Upper lobe of left lung (tissue), 6 donors: ENCODE data around the gene CD2AP. TPM values are rescaled to one million over a fixed set of nuclear protein-coding genes. Genes with fewer than 3 reads are reported as not detected.

Experiments used
- ATAC-seq, 2 donors: fragments of 200-7000 bp; cut with Tn5 transposase; one replicate each; pipeline ENCODE4 v1.9.1; 2022; ENCODE audit warnings: mild to moderate bottlenecking in 2 of 2, moderate library complexity in 2 of 2; ENCODE audit not compliant: low FRiP score in 2 of 2
- DNase-seq, 2 donors: peaks; one replicate each; pipeline ENCODE4 v3.0.0-alpha.2; 2019 to 2020
- H3K27ac ChIP-seq, 4 donors: fragments of 200-600 bp; sonication (generic); one replicate each; pipeline ENCODE4 v1.5.1; 2016 to 2019
- H3K27me3 ChIP-seq, 4 donors: fragments of 200-600 bp; sonication (generic); one replicate each; pipeline ENCODE4 v1.5.1; 2017 to 2019
- H3K36me3 ChIP-seq, 4 donors: fragments of 200-600 bp; sonication (generic); one replicate each; pipeline ENCODE4 v1.5.1; 2016 to 2019
- H3K4me1 ChIP-seq, 4 donors: fragments of 200-600 bp; sonication (generic); one replicate each; pipeline ENCODE4 v1.5.1; 2018 to 2019
- H3K4me3 ChIP-seq, 4 donors: fragments of 200-600 bp; sonication (generic); one replicate each; pipeline ENCODE4 v1.5.1; 2017 to 2019; ENCODE audit warnings: mild to moderate bottlenecking in 2 of 4, moderate library complexity in 1 of 4
- H3K9me3 ChIP-seq, 4 donors: fragments of 200-600 bp; sonication (generic); one replicate each; pipeline ENCODE4 v1.5.1; 2018 to 2019
- EP300 ChIP-seq, 4 donors: sonication (generic); formaldehyde crosslinking; IDR thresholded peaks; one replicate each; pipeline ENCODE4 v1.5.1; 2017; ENCODE audit warnings: antibody characterized with exemption in 4 of 4, control low read depth in 2 of 4
- POLR2A ChIP-seq, 4 donors: fragments of 450-650 bp; IDR thresholded peaks; one replicate each; pipeline ENCODE4 v1.5.1; 2016 to 2017; ENCODE audit warnings: antibody characterized with exemption in 4 of 4, mild to moderate bottlenecking in 2 of 4
- POLR2AphosphoS5 ChIP-seq, 2 donors: sonication (generic); formaldehyde crosslinking; IDR thresholded peaks; one replicate each; pipeline ENCODE4 v1.5.1; 2017; ENCODE audit warnings: antibody characterized with exemption in 2 of 2
- WGBS, 2 donors: methylation state at CpG; one replicate each; pipeline ENCODE4 v1.1.5; 2017 to 2018; 5-methylcytosine and 5-hydroxymethylcytosine counted together
- total RNA-seq, 6 donors: library from RNA; depleted of rRNA in 4 of 6; stranded (reverse); fragments of >200 nt in 4 of 6; gene quantifications; one replicate each; pipeline versions ENCODE4 v1.1.0 to v1.2.1, GENCODE V29; 2016 to 2021
- TF ChIP-seq, protein P1 (sequence below), 6 experiments: fragments of 450-650 bp in 4 of 6; fragments of 200-600 bp in 2 of 6; sonication (generic) in 2 of 6; IDR thresholded peaks; one replicate each; pipeline ENCODE4 v1.5.1; 2016 to 2019; ENCODE audit warnings: antibody characterized with exemption in 6 of 6
- donor health status: DM: no; HTN: no; CAD: no; lungs with moderate emphysema.
- donor health status: DM: no; HTN: yes; CAD: no; lungs with severe emphysema.

Gene CD2AP
- total RNA-seq, 6 donors from 2014 or later = 22.0 to 86.5 (median 29.3) TPM

DNA sequence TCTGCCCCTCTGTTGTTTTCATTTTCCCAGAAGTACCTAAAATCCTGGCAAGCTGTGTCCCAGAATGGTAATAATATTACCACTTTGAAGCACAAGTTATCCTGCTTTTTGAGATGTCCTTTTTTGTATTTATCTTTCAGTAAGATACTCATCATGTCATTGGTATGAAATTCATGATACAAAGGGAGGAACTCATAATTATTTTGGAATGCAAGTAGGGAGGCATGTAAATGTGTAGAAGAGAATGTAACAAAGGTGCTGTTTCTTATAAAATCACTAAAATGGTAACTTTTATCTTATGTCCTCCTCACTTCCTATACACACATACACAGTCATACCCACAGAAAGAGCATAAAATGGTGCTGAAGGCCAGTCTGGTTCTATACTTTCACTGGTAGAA, 109.9 kb downstream of the CD2AP start:
- TF ChIP-seq POLR2AphosphoS5 (IDR thresholded peaks at IDR 0.05) (no peak), POLR2A (IDR thresholded peaks at IDR 0.05) (no peak), EP300 (IDR thresholded peaks at IDR 0.05) (no peak)
- TF ChIP-seq, protein P1, sequence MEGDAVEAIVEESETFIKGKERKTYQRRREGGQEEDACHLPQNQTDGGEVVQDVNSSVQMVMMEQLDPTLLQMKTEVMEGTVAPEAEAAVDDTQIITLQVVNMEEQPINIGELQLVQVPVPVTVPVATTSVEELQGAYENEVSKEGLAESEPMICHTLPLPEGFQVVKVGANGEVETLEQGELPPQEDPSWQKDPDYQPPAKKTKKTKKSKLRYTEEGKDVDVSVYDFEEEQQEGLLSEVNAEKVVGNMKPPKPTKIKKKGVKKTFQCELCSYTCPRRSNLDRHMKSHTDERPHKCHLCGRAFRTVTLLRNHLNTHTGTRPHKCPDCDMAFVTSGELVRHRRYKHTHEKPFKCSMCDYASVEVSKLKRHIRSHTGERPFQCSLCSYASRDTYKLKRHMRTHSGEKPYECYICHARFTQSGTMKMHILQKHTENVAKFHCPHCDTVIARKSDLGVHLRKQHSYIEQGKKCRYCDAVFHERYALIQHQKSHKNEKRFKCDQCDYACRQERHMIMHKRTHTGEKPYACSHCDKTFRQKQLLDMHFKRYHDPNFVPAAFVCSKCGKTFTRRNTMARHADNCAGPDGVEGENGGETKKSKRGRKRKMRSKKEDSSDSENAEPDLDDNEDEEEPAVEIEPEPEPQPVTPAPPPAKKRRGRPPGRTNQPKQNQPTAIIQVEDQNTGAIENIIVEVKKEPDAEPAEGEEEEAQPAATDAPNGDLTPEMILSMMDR (IDR thresholded peaks at IDR 0.05) = no peak
- ATAC-seq (no peak), DNase-seq (no peak)
- no peak overlapping the region for H3K27ac ChIP-seq
- peaks cover 0 to 4% (median 0%) of the 10 kb centered on the region in 4 donors for H3K4me1 ChIP-seq
- H3K27me3 ChIP-seq = no peaks in the 10 kb centered on the region
- H3K4me3 ChIP-seq = no peak overlapping the region
- H3K9me3 ChIP-seq = no peaks in the 10 kb centered on the region
- H3K36me3 ChIP-seq = peaks cover 0 to 39% (median 2%) of the 10 kb centered on the region in 4 donors

DNA sequence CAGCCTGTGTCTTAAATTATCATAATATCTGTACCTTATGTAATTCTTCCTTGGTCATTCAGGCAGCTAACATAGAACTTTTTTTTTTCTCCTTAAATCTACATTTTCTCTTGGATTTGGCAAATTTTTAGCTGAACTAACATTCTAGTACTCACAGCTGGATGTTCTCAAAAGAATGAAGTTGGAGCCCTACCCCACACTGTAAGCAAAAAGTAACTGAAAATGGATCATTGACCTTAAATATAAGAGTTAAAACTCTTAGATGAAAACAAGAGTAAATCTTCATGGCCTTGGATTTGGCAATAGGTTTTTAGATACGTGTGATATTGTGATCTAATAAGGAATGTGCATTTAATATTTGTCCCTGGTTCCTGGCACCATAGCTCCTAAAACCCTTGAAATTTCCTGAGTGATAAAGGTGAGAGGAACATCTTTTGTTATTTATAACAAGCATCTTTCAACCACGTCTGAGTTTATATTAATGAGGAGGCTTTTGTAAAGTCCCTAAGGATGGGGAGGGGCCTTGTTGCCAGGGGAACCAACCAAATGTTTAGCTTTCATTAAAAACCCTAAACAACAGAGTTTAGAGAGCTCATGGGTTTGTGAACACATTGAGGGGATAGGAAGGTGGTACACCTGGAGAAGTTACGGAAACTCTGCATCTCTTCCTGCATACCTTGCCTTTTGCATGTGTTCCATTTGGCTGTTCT, 114.7 kb downstream of the CD2AP start:
- TF ChIP-seq POLR2A (IDR thresholded peaks at IDR 0.05) = no peak
- TF ChIP-seq, protein P1 (IDR thresholded peaks at IDR 0.05) = no peak
- TF ChIP-seq POLR2AphosphoS5 (IDR thresholded peaks at IDR 0.05) = no peak
- no peak for TF ChIP-seq EP300 (IDR thresholded peaks at IDR 0.05)
- H3K9me3 ChIP-seq = no peaks in the 10 kb centered on the region
- WGBS, 2 donors = 69 to 74% methylated on average over 3 of the region's 3 CpGs
- no peaks in the 10 kb centered on the region for H3K27me3 ChIP-seq
- H3K4me1 ChIP-seq = peaks cover 0 to 4% (median 0%) of the 10 kb centered on the region in 4 donors
- H3K27ac ChIP-seq = no peak overlapping the region
- no peak overlapping the region for H3K4me3 ChIP-seq
- H3K36me3 ChIP-seq = peaks cover 0 to 34% (median 11%) of the 10 kb centered on the region in 4 donors
- ATAC-seq (no peak), DNase-seq (no peak)

DNA sequence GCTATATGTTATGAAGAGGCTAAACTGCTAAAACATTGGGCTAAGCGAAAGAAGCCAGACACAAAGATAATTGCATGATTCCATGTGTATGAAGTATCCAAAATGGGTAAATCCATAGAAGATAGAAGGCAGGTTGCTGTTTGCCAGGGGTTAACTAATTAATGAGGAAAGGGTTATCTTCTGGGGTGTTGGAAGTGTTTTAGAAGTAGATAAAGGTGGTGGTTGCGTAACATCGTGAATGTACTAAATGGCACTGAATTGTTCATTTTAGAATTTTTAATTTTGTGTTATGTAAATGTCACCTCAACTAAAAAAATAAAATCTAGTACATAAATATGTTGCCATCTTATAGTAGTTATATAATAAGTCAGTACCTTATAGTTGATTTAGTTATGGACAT, 116.4 kb downstream of the CD2AP start:
- no peak for DNase-seq
- 95 to 97% methylated on average over 3 of the region's 3 CpGs for WGBS, 2 donors
- Histone ChIP-seq H3K4me3 (no peak overlapping the region), H3K4me1 (peaks cover 0 to 4% (median 0%) of the 10 kb centered on the region in 4 donors), H3K36me3 (peaks cover 0 to 40% (median 17%) of the 10 kb centered on the region in 4 donors), H3K27me3 (no peaks in the 10 kb centered on the region), H3K9me3 (no peaks in the 10 kb centered on the region), H3K27ac (no peak overlapping the region)
- TF ChIP-seq, protein P1 (IDR thresholded peaks at IDR 0.05) = no peak
- TF ChIP-seq POLR2A (IDR thresholded peaks at IDR 0.05) (no peak), POLR2AphosphoS5 (IDR thresholded peaks at IDR 0.05) (no peak), EP300 (IDR thresholded peaks at IDR 0.05) (no peak)
- ATAC-seq = no peak

DNA sequence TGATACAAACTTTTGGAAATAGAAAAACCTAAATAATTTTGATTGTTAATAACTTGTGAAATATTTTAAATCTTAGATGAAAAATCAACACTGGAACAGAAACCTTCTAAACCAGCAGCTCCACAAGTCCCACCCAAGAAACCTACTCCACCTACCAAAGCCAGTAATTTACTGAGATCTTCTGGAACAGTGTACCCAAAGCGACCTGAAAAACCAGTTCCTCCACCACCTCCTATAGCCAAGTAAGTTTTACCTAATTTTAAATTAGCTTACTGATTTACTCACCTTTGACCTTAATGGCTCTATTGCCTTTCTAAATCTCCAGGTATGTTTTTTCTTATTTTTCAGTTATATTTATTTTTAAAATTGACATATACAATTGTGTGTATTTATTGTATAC, 118.2 kb downstream of the CD2AP start:
- H3K36me3 ChIP-seq = peaks cover 0 to 34% (median 17%) of the 10 kb centered on the region in 4 donors
- no peak for ATAC-seq
- TF ChIP-seq EP300 (IDR thresholded peaks at IDR 0.05) = no peak
- TF ChIP-seq, protein P1 (IDR thresholded peaks at IDR 0.05) = no peak
- no peak for TF ChIP-seq POLR2AphosphoS5 (IDR thresholded peaks at IDR 0.05)
- no peak for TF ChIP-seq POLR2A (IDR thresholded peaks at IDR 0.05)
- WGBS, 2 donors = 46 to 87% methylated on average over 1 of the region's 1 CpG
- peaks cover 0 to 4% (median 0%) of the 10 kb centered on the region in 4 donors for H3K4me1 ChIP-seq
- no peaks in the 10 kb centered on the region for H3K9me3 ChIP-seq
- H3K27ac ChIP-seq = no peak overlapping the region
- DNase-seq = peak in 1 of 2 donors; percentile 31
- H3K4me3 ChIP-seq = no peak overlapping the region
- H3K27me3 ChIP-seq = no peaks in the 10 kb centered on the region

DNA sequence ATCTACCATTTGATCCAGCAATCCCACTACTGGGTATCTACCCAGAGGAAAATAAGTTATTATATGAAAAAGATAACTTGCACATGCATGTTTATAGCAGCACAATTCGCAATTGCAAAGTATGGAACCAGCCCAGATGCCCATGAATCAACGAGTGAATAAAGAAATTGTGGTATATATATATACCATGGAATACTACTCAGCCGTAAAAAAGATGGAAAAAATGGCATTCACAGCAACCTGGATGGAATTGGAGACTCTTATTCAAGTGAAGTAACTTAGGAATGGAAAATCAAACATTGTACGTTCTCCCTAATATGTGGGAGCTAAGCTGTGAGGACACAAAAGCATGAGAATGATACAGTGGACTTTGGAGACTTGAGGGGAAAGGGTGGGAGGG, 120.8 kb downstream of the CD2AP start:
- Histone ChIP-seq H3K27ac (no peak overlapping the region), H3K9me3 (no peaks in the 10 kb centered on the region), H3K27me3 (no peaks in the 10 kb centered on the region), H3K4me3 (no peak overlapping the region), H3K4me1 (no peaks in the 10 kb centered on the region), H3K36me3 (peaks cover 0 to 29% (median 16%) of the 10 kb centered on the region in 4 donors)
- no peak for TF ChIP-seq POLR2A (IDR thresholded peaks at IDR 0.05)
- TF ChIP-seq, protein P1 (IDR thresholded peaks at IDR 0.05) = no peak
- DNase-seq (no peak), ATAC-seq (no peak)
- 74 to 85% methylated on average over 4 of the region's 4 CpGs for WGBS, 2 donors
